Panc1 (cell line): ENCODE results near the gene KAZN. TPM values are rescaled to one million over a fixed set of nuclear protein-coding genes. Genes with fewer than 3 reads are reported as not detected.

ENCODE experiments used
- ATAC-seq: fragments of 200-7000 bp; cut with Tn5 transposase; 2 replicates; pipeline ENCODE4 v1.9.1; 2020; ENCODE audit warnings: mild to moderate bottlenecking, moderate library complexity
- BruUV-seq: library from RNA; stranded (reverse); fragments of 400-500 nt; replicated peaks from 2 replicates; lab custom pipeline; 2021; lab: Mats Ljungman, UMichigan
- CTCF ChIA-PET: fragments of 300-600 bp; sonication (Branson Sonifier 250); formaldehyde crosslinking; loops from one replicate; lab custom pipeline; 2022; ENCODE audit warnings: antibody characterized with exemption; lab: Charles Lee
- POLR2A ChIA-PET: fragments of 300-600 bp; sonication (Branson Sonifier 250); formaldehyde crosslinking; loops from one replicate; lab custom pipeline; 2022; ENCODE audit warnings: antibody characterized with exemption; lab: Charles Lee
- DNase-seq: peaks from one replicate; pipeline ENCODE4 v3.0.0-alpha.2; 2010; ENCODE audit warnings: low read depth, low spot score
- H3K27ac ChIP-seq: 2 replicates; pipeline ENCODE4 v1.5.1; 2011; ENCODE audit warnings: mild to moderate bottlenecking, low read length, inconsistent platforms
- H3K27me3 ChIP-seq: fragments of 200-500 bp; sonication (Bioruptor generic); 2 replicates; pipeline ENCODE4 v1.6.0; 2014; ENCODE audit warnings: low read length, inconsistent platforms; ENCODE audit not compliant: control insufficient read depth, insufficient read depth
- H3K36me3 ChIP-seq: fragments of 200-500 bp; sonication (Bioruptor generic); 2 replicates; pipeline ENCODE4 v1.5.1; 2014; ENCODE audit warnings: inconsistent platforms, mild to moderate bottlenecking, low read length, moderate library complexity; ENCODE audit not compliant: control insufficient read depth, insufficient read depth
- H3K4me1 ChIP-seq: 2 replicates; pipeline ENCODE4 v1.5.1; 2011; ENCODE audit warnings: inconsistent platforms, mild to moderate bottlenecking, low read length, moderate library complexity; ENCODE audit not compliant: control insufficient read depth, insufficient read depth
- H3K4me3 ChIP-seq, 2 experiments: 2 replicates each; pipeline ENCODE4 v1.5.1; 2011 to 2012; ENCODE audit warnings: low read depth in 2 of 2, low read length in 2 of 2, mild to moderate bottlenecking in 2 of 2, inconsistent platforms in 1 of 2, moderate library complexity in 1 of 2
- H3K9me3 ChIP-seq: fragments of 200-500 bp; sonication (Bioruptor generic); 2 replicates; pipeline ENCODE4 v1.5.1; 2014; ENCODE audit warnings: low read depth, mild to moderate bottlenecking, inconsistent platforms, low read length, moderate library complexity; ENCODE audit not compliant: control insufficient read depth, insufficient read depth
- CTCF ChIP-seq: fragments of 450-650 bp; IDR thresholded peaks from 2 replicates; pipeline ENCODE4 v1.5.1; 2017; ENCODE audit warnings: mild to moderate bottlenecking
- POLR2AphosphoS5 ChIP-seq: IDR thresholded peaks from 2 replicates; pipeline ENCODE4 v1.6.1; 2012; ENCODE audit warnings: mild to moderate bottlenecking, low read depth, low read length, moderate library complexity
- SIN3A ChIP-seq: IDR thresholded peaks from 2 replicates; pipeline ENCODE4 v1.6.1; 2012; ENCODE audit warnings: low read depth, mild to moderate bottlenecking, low read length, moderate library complexity, borderline replicate concordance; ENCODE audit not compliant: insufficient read depth
- TCF7L2 ChIP-seq: IDR thresholded peaks from 2 replicates; pipeline ENCODE4 v1.6.1; 2011; ENCODE audit warnings: mild to moderate bottlenecking, low read depth, low read length, inconsistent platforms
- in situ Hi-C: cut with HindIII; loops from 2 replicates; pipeline ENCODE4 v1.10.0; 2016; ENCODE audit warnings: low sequenced_read_pairs, low pct_unique_long_range_greater_than_20kb
- intact Hi-C: fragments of 100-400 bp; cut with micrococcal nuclease; formaldehyde crosslinking; loops from one replicate; pipeline ENCODE4 v1.10.0; 2022; ENCODE audit not compliant: unreplicated experiment
- total RNA-seq: library from RNA; stranded (reverse); gene quantifications from one replicate; pipeline ENCODE4 v1.2.1, GENCODE V29; 2021; ENCODE audit not compliant: unreplicated experiment
- TF ChIP-seq, protein P1 (sequence below), 2 experiments: IDR thresholded peaks; 2 replicates each; pipeline ENCODE4 v1.6.1; 2011 to 2012; ENCODE audit warnings: low read depth in 2 of 2, control low read depth in 1 of 2, low read length in 1 of 2, mild to moderate bottlenecking in 1 of 2, moderate library complexity in 1 of 2; ENCODE audit not compliant: insufficient read depth in 1 of 2

The KAZN gene
- total RNA-seq, 1 experiment from 2014 or later: 6.6 TPM

GRCh38 chr1:15106608-15107007 lies 508.1 kb downstream of the KAZN start:
- in situ Hi-C loops: no loop called here
- H3K27me3 ChIP-seq: peaks cover 2% of the 10 kb centered on the region; the same call in 1 of the 2 replicates
- no peak overlapping the region for H3K27ac ChIP-seq
- H3K36me3 ChIP-seq: no peaks in the 10 kb centered on the region
- DNase-seq (no peak), ATAC-seq (no peak)
- TF ChIP-seq CTCF (no peak), TCF7L2 (no peak), SIN3A (no peak), POLR2AphosphoS5 (no peak)
- TF ChIP-seq, protein P1, sequence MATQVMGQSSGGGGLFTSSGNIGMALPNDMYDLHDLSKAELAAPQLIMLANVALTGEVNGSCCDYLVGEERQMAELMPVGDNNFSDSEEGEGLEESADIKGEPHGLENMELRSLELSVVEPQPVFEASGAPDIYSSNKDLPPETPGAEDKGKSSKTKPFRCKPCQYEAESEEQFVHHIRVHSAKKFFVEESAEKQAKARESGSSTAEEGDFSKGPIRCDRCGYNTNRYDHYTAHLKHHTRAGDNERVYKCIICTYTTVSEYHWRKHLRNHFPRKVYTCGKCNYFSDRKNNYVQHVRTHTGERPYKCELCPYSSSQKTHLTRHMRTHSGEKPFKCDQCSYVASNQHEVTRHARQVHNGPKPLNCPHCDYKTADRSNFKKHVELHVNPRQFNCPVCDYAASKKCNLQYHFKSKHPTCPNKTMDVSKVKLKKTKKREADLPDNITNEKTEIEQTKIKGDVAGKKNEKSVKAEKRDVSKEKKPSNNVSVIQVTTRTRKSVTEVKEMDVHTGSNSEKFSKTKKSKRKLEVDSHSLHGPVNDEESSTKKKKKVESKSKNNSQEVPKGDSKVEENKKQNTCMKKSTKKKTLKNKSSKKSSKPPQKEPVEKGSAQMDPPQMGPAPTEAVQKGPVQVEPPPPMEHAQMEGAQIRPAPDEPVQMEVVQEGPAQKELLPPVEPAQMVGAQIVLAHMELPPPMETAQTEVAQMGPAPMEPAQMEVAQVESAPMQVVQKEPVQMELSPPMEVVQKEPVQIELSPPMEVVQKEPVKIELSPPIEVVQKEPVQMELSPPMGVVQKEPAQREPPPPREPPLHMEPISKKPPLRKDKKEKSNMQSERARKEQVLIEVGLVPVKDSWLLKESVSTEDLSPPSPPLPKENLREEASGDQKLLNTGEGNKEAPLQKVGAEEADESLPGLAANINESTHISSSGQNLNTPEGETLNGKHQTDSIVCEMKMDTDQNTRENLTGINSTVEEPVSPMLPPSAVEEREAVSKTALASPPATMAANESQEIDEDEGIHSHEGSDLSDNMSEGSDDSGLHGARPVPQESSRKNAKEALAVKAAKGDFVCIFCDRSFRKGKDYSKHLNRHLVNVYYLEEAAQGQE (IDR thresholded peaks at IDR 0.05; ENCODE audit: insufficient read depth in 1 of 2, low read depth in 2 of 2, low read length in 1 of 2): no peak
- BruUV-seq: no TSS peak
- H3K9me3 ChIP-seq: peaks cover 4% of the 10 kb centered on the region; the same call in 1 of the 2 replicates
- no peak overlapping the region for H3K4me3 ChIP-seq
- CTCF ChIA-PET: no interaction called here
- H3K4me1 ChIP-seq: no peaks in the 10 kb centered on the region
- intact Hi-C loops: no loop called here
- POLR2A ChIA-PET: no interaction called here

GRCh38 chr1:15107058-15107687 lies 508.7 kb downstream of the KAZN start:
- H3K36me3 ChIP-seq: no peaks in the 10 kb centered on the region
- in situ Hi-C loops (no loop called here), intact Hi-C loops (no loop called here)
- DNase-seq (no peak), ATAC-seq (no peak)
- H3K27ac ChIP-seq: no peak overlapping the region
- no TSS peak for BruUV-seq
- H3K27me3 ChIP-seq: peaks cover 2% of the 10 kb centered on the region; the same call in 1 of the 2 replicates
- ChIA-PET CTCF (no interaction called here), POLR2A (no interaction called here)
- no peak for TF ChIP-seq TCF7L2
- no peak for TF ChIP-seq SIN3A
- TF ChIP-seq CTCF: no peak
- no peak for TF ChIP-seq POLR2AphosphoS5
- TF ChIP-seq, protein P1 (IDR thresholded peaks at IDR 0.05; ENCODE audit: insufficient read depth in 1 of 2, low read depth in 2 of 2, low read length in 1 of 2): no peak
- H3K4me3 ChIP-seq: no peak overlapping the region
- H3K4me1 ChIP-seq: no peaks in the 10 kb centered on the region
- H3K9me3 ChIP-seq: peaks cover 4% of the 10 kb centered on the region; the same call in 1 of the 2 replicates
